M059J (cell line): ENCODE data around the gene MTCL1. TPM values are rescaled to one million over a fixed set of nuclear protein-coding genes. Genes with fewer than 3 reads are reported as not detected.
A peak's percentile ranks its signal among the peaks of the same experiment; 100 is the strongest.
"Not testable (repeated sequence)": the region's sequence is repeated elsewhere in the genome, so short reads cannot be mapped to it uniquely, and the experiment has no call there.

Experiments used
- DNase-seq: peaks from one replicate; pipeline ENCODE4 v3.0.0-alpha.2; 2012; ENCODE audit warnings: low read depth
- total RNA-seq: library from RNA; depleted of rRNA; stranded (reverse); fragments of >200 nt; shearing (Covaris generic); gene quantifications from 2 replicates; pipeline ENCODE4 v1.2.3, GENCODE V29; 2014

Gene MTCL1
- total RNA-seq, 1 experiment from 2014 or later, result 28.2 TPM

DNA sequence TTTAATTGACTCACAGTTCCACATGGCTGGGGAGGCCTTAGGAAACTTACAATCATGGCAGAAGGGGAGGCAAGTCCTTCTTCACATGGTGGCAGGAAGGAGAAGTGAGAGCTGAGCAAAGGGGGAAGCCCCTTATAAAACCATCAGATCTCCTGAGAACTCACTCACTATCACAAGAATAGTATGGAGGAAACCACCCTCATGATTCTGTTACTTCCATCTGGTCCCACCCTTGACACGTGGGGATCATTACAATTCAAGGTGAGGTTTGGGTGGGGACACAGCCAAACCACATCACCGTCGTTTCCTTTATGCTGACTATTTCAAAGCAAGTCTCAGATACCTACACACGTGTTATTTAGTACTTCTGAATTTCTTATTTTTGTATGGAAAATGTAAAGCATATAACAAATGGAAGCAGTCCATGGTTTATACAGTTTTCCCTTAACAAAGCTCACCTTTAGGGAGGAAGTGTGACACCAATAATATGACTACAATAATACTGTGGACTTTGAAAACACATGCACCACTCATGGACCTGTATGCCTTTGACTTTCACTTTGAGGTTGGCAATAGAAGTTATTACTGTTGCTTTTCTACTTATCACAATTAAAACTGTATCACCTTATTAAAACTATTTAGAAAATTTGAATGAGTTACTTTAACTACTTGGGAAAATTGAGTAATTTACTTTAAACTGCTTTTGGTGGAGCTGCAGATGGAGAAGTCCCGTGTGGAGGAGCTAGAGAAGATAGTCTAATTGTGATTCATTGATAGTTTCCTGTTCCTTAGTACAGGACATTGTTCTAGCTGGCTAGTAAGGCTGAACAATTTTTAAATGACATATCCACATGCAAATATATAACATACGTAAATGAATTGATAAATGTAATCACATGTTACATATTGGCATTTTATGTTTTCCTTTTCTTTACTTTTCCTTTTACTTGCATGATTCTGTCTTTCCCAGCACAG lies 37.3 kb downstream of the MTCL1 start:
- no peak for DNase-seq

DNA sequence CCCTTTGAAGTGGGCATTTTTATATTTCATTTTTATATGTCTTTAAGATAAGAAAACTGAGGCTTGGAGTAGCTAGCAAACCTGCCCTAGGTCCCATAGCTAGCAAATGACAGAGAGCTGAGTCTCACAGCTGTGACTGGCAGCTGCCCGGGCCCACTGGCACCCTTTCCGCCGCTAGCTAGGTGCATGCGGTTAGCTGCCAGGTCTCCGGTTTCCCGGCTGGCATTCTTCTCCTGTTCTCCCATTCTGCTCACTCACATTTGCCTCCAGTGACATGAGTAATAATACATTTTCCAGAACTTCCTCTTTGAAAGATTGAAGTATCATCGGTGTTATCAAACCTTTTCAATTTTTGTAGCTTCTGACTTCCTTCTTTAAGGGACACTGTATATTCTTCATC lies 38.7 kb downstream of the MTCL1 start:
- no peak for DNase-seq

DNA sequence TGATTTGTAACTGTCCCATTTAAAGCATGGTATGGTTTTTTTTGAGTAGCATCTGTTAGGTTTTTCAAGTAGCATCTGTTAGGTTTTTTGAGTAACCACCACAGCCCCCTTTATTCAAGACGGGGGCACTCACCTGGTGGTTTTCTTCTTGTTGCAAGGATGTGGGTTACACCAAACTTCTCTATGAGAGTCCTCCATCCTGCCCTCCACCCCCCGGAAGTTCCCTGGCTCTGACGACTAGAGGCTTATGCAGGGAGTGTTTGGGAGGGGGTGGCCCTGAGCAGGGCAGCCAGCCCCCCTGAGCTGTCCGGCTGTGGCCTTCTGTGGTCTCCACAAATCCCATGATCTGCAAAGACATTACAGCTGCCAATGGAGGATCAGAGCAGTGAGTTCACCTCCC lies 39.3 kb downstream of the MTCL1 start:
- DNase-seq, result no peak

GRCh38 chr18:8745355-8746014 lies 40.1 kb downstream of the MTCL1 start:
- no peak for DNase-seq

GRCh38 chr18:8747440-8747937 lies 42.1 kb downstream of the MTCL1 start:
- peak; percentile 78 for DNase-seq

- DNase-seq, result no peak
Measured at GRCh38 chr18:8749492-8749891, 44.1 kb downstream of the MTCL1 start.

GRCh38 chr18:8750954-8751415 lies 45.6 kb downstream of the MTCL1 start:
- DNase-seq, result peak; percentile 68

- DNase-seq, result no peak
Measured at GRCh38 chr18:8751692-8752091, 46.3 kb downstream of the MTCL1 start.

DNA sequence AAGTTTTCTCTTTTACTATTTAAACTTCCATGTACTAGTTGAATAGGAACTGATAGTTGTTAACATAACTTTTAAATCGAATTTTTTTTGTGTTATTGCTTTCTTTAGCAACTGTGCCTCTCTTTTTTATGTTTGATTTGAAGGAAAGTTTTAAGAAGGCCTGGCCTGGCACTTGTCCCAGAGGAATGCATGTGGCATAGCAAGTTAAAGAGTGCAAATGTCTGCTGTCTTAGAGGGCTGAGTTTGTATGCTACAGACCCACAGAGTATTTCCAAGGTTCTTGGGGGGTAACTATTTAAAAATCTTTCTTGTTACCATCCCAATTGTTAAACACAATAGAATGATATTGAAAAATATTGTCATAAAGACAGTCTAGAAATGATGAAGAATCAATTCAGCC lies 47.0 kb downstream of the MTCL1 start:
- DNase-seq, result peak; percentile 22

- peak; percentile 87 for DNase-seq
Measured at GRCh38 chr18:8754995-8755960, 49.9 kb downstream of the MTCL1 start.

- DNase-seq, result peak; percentile 29
Measured at GRCh38 chr18:8756571-8756970, 51.2 kb downstream of the MTCL1 start.

GRCh38 chr18:8757396-8757997 lies 52.1 kb downstream of the MTCL1 start:
- DNase-seq, result no peak

DNA sequence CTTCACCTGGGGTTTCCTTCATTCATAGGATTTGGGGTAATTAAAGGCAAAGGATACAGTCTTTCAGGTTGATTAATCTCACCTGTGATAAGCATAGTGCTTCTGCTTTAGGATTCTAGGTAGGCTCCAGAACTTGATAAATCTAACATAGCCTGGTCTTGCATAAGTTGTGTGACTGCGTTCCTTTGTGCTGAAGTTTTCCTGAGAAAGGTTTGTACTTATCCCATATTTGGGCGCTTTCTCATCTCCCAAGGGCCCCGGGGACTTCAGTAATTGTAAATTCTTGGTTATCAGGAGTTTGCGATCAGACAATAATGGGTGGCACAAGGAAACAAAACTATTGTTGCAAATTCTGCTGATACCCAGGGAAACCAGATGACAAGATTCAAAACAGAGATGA lies 53.1 kb downstream of the MTCL1 start:
- DNase-seq, result no peak

- no peak for DNase-seq
Measured at GRCh38 chr18:8760984-8761383, 55.6 kb downstream of the MTCL1 start.

DNA sequence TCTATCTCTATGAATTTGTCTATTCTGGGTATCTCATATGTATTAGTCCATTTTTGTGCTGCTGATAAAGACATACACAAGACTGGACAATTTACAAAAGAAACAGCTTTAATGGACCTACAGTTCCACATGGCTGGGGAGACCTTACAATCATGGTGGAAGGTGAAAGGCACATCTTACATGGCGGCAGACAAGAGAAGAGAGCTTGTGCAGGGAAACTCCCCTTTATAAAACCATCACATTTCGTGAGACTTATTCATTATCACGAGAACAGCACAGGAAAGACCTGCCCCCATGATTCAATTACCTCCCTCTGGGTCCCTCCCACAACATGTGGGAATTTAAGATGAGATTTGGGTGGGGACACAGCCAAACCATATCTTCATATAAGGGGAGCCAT lies 56.2 kb downstream of the MTCL1 start:
- DNase-seq, result not testable (repeated sequence)

DNA sequence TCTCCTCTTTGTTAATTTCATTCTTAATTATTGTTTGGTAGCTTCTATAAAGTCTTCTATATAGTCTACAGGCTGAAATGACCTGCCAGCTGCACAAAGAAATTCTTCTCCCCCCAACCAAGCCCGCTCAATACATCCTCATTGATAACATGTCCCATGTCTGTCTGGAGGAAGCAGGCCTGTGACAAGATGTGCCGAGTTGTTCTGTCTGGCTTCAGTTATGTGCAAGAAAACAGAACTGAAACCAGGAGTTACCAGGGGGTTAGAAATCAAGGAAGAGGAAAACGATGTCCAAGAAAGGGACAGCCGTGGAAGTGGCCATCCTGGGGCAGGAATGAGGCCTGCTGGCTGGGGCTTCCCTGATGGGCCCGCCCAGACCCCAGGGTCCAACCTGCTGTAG lies 57.6 kb downstream of the MTCL1 start:
- no peak for DNase-seq

DNA sequence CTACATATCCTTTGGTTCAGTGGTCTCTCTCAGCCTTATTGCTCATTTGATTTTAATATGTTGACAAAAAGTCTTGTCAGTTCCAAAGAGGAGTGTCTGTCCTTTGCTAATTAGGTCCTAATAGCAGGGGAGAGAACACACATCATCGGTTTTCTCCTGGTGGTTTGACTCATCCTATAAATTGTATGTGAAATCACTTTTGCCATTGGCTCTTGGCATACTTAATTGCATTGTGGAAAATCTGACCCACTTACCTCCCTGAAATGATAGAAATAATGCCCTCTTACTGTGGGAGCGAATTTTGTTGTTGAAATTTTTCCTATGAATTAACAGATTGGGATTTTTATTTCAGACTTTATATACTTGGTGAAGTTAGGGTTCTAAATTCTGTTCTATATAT lies 58.3 kb downstream of the MTCL1 start:
- DNase-seq, result peak; percentile 50

GRCh38 chr18:8765783-8766463 lies 60.6 kb downstream of the MTCL1 start:
- no peak for DNase-seq

GRCh38 chr18:8766559-8767293 lies 61.4 kb downstream of the MTCL1 start:
- DNase-seq, result peak; percentile 46

GRCh38 chr18:8767340-8767739 lies 62.0 kb downstream of the MTCL1 start:
- DNase-seq, result no peak
